Smooth muscle cell (in vitro differentiated cells): ENCODE results near the gene PIGA. TPM values are rescaled to one million over a fixed set of nuclear protein-coding genes. Genes with fewer than 3 reads are reported as not detected.

ENCODE experiments used
- DNase-seq: peaks from one replicate; lab custom pipeline; 2025; ENCODE audit not compliant: unreplicated experiment; lab: John Stamatoyannopoulos, UW
- H2AFZ ChIP-seq: fragments of 200-600 bp; sonication (generic); 2 replicates; pipeline ENCODE4 v1.6.0; 2016; ENCODE audit warnings: antibody characterized with exemption, low read depth, mild to moderate bottlenecking
- H3F3A ChIP-seq: fragments of 200-600 bp; sonication (generic); 2 replicates; pipeline ENCODE4 v1.6.0; 2017; ENCODE audit warnings: antibody characterized with exemption, low read depth
- H3K27ac ChIP-seq: fragments of 200-600 bp; sonication (generic); 2 replicates; pipeline ENCODE4 v1.5.1; 2016; ENCODE audit warnings: low read depth, mild to moderate bottlenecking
- H3K27me3 ChIP-seq: fragments of 200-600 bp; sonication (generic); 2 replicates; pipeline ENCODE4 v1.6.1; 2016; ENCODE audit warnings: low read depth, mild to moderate bottlenecking
- H3K36me3 ChIP-seq: fragments of 200-600 bp; sonication (generic); 2 replicates; pipeline ENCODE4 v1.5.1; 2016; ENCODE audit warnings: low read depth
- H3K4me1 ChIP-seq: fragments of 200-600 bp; sonication (generic); 2 replicates; pipeline ENCODE4 v1.5.1; 2016; ENCODE audit warnings: low read depth
- H3K4me2 ChIP-seq: fragments of 200-600 bp; sonication (generic); 2 replicates; pipeline ENCODE4 v1.6.0; 2016; ENCODE audit warnings: mild to moderate bottlenecking
- H3K4me3 ChIP-seq: fragments of 200-600 bp; sonication (generic); 2 replicates; pipeline ENCODE4 v1.5.1; 2016; ENCODE audit warnings: mild to moderate bottlenecking
- H3K79me2 ChIP-seq: fragments of 200-600 bp; sonication (generic); 2 replicates; pipeline ENCODE4 v1.6.0; 2016; ENCODE audit warnings: low read depth, mild to moderate bottlenecking
- H3K9ac ChIP-seq: fragments of 200-600 bp; sonication (generic); 2 replicates; pipeline ENCODE4 v1.6.0; 2016; ENCODE audit warnings: low read depth
- H3K9me3 ChIP-seq: fragments of 200-600 bp; sonication (generic); replicated peaks from 2 replicates; pipeline ENCODE4 v1.5.1; 2016; ENCODE audit warnings: low read depth
- H4K20me1 ChIP-seq: fragments of 200-600 bp; sonication (generic); 2 replicates; pipeline ENCODE4 v1.6.0; 2016; ENCODE audit warnings: low read depth
- CTCF ChIP-seq: fragments of 200-600 bp; sonication (generic); IDR thresholded peaks from 2 replicates; pipeline ENCODE4 v1.5.1; 2017; ENCODE audit warnings: borderline replicate concordance, mild to moderate bottlenecking, antibody characterized with exemption; ENCODE audit not compliant: insufficient read depth, poor library complexity, severe bottlenecking
- WGBS: methylation state at CpG from one replicate; pipeline ENCODE4 v1.1.7; 2016; ENCODE audit warnings: low lambda C conversion rate; 5-methylcytosine and 5-hydroxymethylcytosine counted together
- polyA plus RNA-seq: library from polyadenylated mRNA; unstranded; fragments of >200 nt; fragmentation: Nextera tagmentation; extraction: Ambion mirVana; gene quantifications from 2 replicates; pipeline ENCODE4 v1.2.1, GENCODE V29; 2016
- total RNA-seq: library from RNA; depleted of rRNA; stranded (reverse); fragments of >200 nt; gene quantifications from 2 replicates; pipeline ENCODE4 v1.2.3, GENCODE V29; 2014

Gene PIGA
- total and polyA plus RNA-seq, 2 experiments from 2014 or later: 4.6 to 13.3 TPM

DNA sequence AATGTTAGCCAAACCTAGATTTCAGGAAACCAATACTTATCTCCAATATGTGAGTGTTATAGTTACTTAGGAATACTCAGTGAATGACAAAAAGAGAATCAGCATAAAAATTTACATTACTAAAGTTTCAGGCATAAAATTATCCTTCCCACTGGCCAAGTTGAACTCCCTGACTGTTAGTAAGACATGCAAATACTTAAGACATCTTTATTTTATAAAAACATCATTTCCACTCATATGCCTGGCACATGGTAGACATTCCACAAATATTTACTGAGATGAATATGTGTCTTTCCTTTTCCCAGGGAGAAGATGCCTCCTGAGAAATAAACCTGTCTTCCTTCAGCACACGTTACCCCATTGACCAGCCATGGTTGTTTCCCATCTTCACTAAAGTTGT, 41.6 kb upstream of the PIGA start:
- Histone ChIP-seq H3K4me3 (no peak overlapping the region), H3K27me3 (no peaks in the 10 kb centered on the region), H3K79me2 (no peaks in the 10 kb centered on the region), H3K4me1 (no peaks in the 10 kb centered on the region), H3F3A (no peaks in the 10 kb centered on the region), H2AFZ (no peak overlapping the region), H3K27ac (no peak overlapping the region), H3K9me3 (no peaks in the 10 kb centered on the region), H4K20me1 (no peaks in the 10 kb centered on the region), H3K4me2 (no peak overlapping the region), H3K9ac (no peak overlapping the region), H3K36me3 (no peaks in the 10 kb centered on the region)
- TF ChIP-seq CTCF: no peak
- WGBS: 100% methylated on average over 1 of the region's 1 CpG
- no peak for DNase-seq

GRCh38 chrX:15373976-15374375, 38.7 kb upstream of the PIGA start:
- Histone ChIP-seq H3K36me3 (no peaks in the 10 kb centered on the region), H2AFZ (no peak overlapping the region), H3K79me2 (no peaks in the 10 kb centered on the region), H3K4me2 (no peak overlapping the region), H3K4me1 (no peaks in the 10 kb centered on the region), H3K9ac (no peak overlapping the region), H3F3A (no peaks in the 10 kb centered on the region), H4K20me1 (no peaks in the 10 kb centered on the region), H3K9me3 (no peaks in the 10 kb centered on the region), H3K27me3 (no peaks in the 10 kb centered on the region), H3K27ac (no peak overlapping the region), H3K4me3 (no peak overlapping the region)
- DNase-seq: no peak
- TF ChIP-seq CTCF: no peak
- WGBS: 69% methylated on average over 3 of the region's 3 CpGs

DNA sequence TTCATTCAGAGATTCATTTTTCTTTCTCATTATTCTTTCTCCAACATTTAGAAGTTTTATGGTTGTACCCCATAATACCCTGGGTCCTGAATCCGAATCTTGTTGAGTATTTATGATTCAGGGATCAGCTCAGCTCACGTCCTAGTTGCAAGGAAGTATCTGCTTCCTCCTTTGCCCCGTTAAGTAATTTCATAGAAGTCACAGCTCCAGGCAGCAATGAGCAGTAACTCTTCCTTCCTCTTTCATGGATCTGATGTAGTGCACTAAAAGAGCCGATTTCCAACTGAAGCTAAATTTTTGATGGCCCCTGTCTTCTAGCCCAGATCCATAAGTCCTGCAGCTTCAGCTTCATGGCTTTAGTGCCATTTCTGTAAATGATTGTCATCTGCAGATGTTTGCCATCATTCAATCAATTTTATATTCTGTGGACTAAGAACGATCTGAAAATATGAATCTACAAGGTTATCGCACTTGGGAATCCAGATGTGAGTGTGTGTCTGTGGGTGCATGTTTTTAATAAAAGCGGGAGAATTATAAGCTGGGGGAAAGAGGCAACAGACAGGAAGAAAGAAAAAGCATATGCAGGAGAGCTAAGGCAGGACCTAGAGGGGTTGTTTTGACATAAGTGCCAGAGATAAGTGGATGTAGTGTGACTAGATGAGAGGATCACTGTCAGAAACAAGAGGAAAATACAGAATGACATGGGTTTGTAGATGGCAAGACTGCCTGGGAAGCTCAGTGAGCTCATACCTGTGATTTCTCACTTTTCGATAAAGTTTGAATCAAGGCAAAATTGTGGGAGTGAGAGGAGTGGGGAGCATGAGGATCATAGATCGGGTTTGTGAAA, 31.4 kb upstream of the PIGA start:
- TF ChIP-seq CTCF: no peak
- WGBS: 87% methylated on average over 9 of the region's 9 CpGs
- H4K20me1 ChIP-seq: no peaks in the 10 kb centered on the region
- H3K27ac ChIP-seq: no peak overlapping the region
- H2AFZ ChIP-seq: no peak overlapping the region
- no peak overlapping the region for H3K4me3 ChIP-seq
- no peak for DNase-seq
- H3K27me3 ChIP-seq: no peaks in the 10 kb centered on the region
- no peaks in the 10 kb centered on the region for H3F3A ChIP-seq
- no peaks in the 10 kb centered on the region for H3K4me1 ChIP-seq
- no peak overlapping the region for H3K9ac ChIP-seq
- no peak overlapping the region for H3K4me2 ChIP-seq
- no peaks in the 10 kb centered on the region for H3K9me3 ChIP-seq
- no peaks in the 10 kb centered on the region for H3K36me3 ChIP-seq
- no peaks in the 10 kb centered on the region for H3K79me2 ChIP-seq

GRCh38 chrX:15359701-15360100, 24.4 kb upstream of the PIGA start:
- no peaks in the 10 kb centered on the region for H3K27me3 ChIP-seq
- no peak overlapping the region for H3K4me2 ChIP-seq
- H3K27ac ChIP-seq: no peak overlapping the region
- H3K9ac ChIP-seq: no peak overlapping the region
- H4K20me1 ChIP-seq: no peaks in the 10 kb centered on the region
- DNase-seq: no peak
- H3K4me1 ChIP-seq: no peaks in the 10 kb centered on the region
- no peak overlapping the region for H2AFZ ChIP-seq
- H3K4me3 ChIP-seq: no peak overlapping the region
- H3F3A ChIP-seq: no peaks in the 10 kb centered on the region
- H3K36me3 ChIP-seq: no peaks in the 10 kb centered on the region
- WGBS: 88% methylated on average over 2 of the region's 2 CpGs
- H3K79me2 ChIP-seq: no peaks in the 10 kb centered on the region
- no peak for TF ChIP-seq CTCF
- H3K9me3 ChIP-seq: no peaks in the 10 kb centered on the region
